RCC 7860 (cell line): ENCODE measurements around the gene GPR89A.
A peak's percentile ranks its signal among the peaks of the same experiment; 100 is the strongest.
"Not testable (repeated sequence)": the region's sequence is repeated elsewhere in the genome, so short reads cannot be mapped to it uniquely, and the experiment has no call there.

Experiments used
- DNase-seq: peaks from one replicate; pipeline ENCODE4 v3.0.0-alpha.2; 2015; ENCODE audit warnings: low spot score
- FAIRE-seq: peaks from 2 replicates; lab custom pipeline; 2012; peaks lifted over from hg19 to GRCh38; lab: Jason Lieb, UNC

GPR89A gene

GRCh38 chr1:145673217-145673616, 65.4 kb downstream of the GPR89A start:
- not testable (repeated sequence) for FAIRE-seq, DNase-seq

GRCh38 chr1:145684858-145685257, 77.1 kb downstream of the GPR89A start:
- not testable (repeated sequence) for FAIRE-seq, DNase-seq

- not testable (repeated sequence) for FAIRE-seq
Measured at GRCh38 chr1:145686078-145686477, 78.3 kb downstream of the GPR89A start.

GRCh38 chr1:145688328-145688727, 80.5 kb downstream of the GPR89A start:
- DNase-seq (no peak), FAIRE-seq (no peak)

More at GRCh38 chr1:145686078-145686477, 78.3 kb downstream of the GPR89A start:
- DNase-seq = not testable (repeated sequence)

- FAIRE-seq (no peak), DNase-seq (no peak)
Measured at GRCh38 chr1:145688924-145689323, 81.1 kb downstream of the GPR89A start.

GRCh38 chr1:145689922-145690321, 82.1 kb downstream of the GPR89A start:
- FAIRE-seq (no peak), DNase-seq (no peak)

GRCh38 chr1:145690587-145691558, 83.1 kb downstream of the GPR89A start:
- FAIRE-seq = peak; percentile 49
- peak; percentile 53 for DNase-seq

GRCh38 chr1:145692785-145693443, 85.1 kb downstream of the GPR89A start:
- FAIRE-seq (peak; percentile 92), DNase-seq (peak; percentile 89)

- no peak for FAIRE-seq
- DNase-seq = no peak
Measured at GRCh38 chr1:145695821-145696629, 88.2 kb downstream of the GPR89A start.

- FAIRE-seq = no peak
- DNase-seq = peak; percentile 40
Measured at GRCh38 chr1:145696630-145696960, 88.8 kb downstream of the GPR89A start.

- no peak for DNase-seq
- no peak for FAIRE-seq
Measured at GRCh38 chr1:145701306-145701862, 93.6 kb downstream of the GPR89A start.

GRCh38 chr1:145702052-145702451, 94.3 kb downstream of the GPR89A start:
- FAIRE-seq = no peak
- DNase-seq = no peak

GRCh38 chr1:145702826-145703225, 95.0 kb downstream of the GPR89A start:
- peak; percentile 77 for FAIRE-seq
- DNase-seq = peak; percentile 61

GRCh38 chr1:145705622-145706021, 97.8 kb downstream of the GPR89A start:
- no peak for FAIRE-seq
- no peak for DNase-seq

- FAIRE-seq (peak; percentile 63), DNase-seq (peak; percentile 76)
Measured at GRCh38 chr1:145706086-145706664, 98.4 kb downstream of the GPR89A start.

GRCh38 chr1:145707183-145707867, 99.5 kb downstream of the GPR89A start, which contains the start of gene PDZK1:
PDZK1 (minus strand) TSS chr1:145707368; CDS start chr1:145688021, 19,347 bp downstream.
- peak; percentile 81 for FAIRE-seq
- DNase-seq = peak; percentile 51

GRCh38 chr1:145708063-145708462, 100.3 kb downstream of the GPR89A start:
- DNase-seq = peak; percentile 88
- peak; percentile 94 for FAIRE-seq

GRCh38 chr1:145710291-145711027, 102.7 kb downstream of the GPR89A start:
- no peak for DNase-seq
- no peak for FAIRE-seq

- FAIRE-seq (peak; percentile 98), DNase-seq (peak; percentile 99)
Measured at GRCh38 chr1:145711213-145711651, 103.4 kb downstream of the GPR89A start.
